RPMI8226 (cell line): ENCODE results near the gene TSTD2.
A peak's percentile ranks its signal among the peaks of the same experiment; 100 is the strongest.

ENCODE experiments used
- DNase-seq: peaks from one replicate; pipeline ENCODE4 v3.0.0-alpha.2; 2015

The TSTD2 gene

DNA sequence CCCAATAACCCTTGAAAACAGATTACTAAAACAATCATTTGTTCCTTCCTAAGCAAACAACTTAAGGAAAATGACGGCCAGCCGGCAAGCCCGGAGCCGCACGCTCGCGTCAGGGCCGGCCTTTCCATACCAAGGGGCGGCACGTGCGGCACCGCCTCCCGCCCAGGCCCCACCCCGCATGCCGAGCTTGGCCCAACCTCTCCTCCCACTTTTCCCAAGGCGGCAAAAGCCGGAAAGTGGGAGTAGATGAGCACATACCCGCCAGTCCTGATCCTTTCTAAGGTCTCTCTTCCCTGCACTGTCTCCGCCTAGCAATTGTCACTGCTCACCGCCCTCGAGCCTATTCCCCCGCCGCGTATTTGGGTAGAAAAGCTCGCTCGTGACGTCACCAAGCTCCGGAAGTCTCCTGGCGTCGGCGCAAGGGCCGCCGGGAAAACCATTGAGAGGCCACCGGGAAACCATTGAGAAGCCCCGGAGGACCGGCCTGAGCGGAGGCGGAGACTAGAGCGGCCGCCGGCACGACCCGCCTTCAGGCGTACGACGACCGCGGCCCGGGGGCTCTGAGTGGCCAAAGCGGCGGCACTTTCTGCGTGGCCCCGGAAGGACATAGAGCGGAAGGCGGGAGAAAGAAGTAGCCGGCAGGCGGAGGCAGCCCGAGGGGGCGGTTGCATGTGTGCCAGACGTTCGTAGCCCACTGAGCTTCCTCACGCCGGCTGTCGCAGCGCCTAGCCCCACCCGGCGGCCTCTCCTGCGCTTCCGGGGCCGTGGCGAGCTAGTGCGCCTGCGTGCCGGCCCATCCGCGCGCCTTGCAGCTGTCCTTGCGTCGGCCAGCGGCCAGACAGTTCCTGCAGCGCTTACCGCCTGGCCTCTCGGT lies at the start of gene TSTD2, which contains the start of gene NCBP1:
Gene TSTD2, minus strand, starts transcription at position 384 of the 874 bp plus-strand sequence. CDS start 5,806 bp downstream, outside the sequence.
Gene NCBP1, plus strand, starts transcription at position 837 of the 874 bp plus-strand sequence. CDS start 61 bp downstream, outside the sequence.
- DNase-seq: peak; percentile 96

- DNase-seq: no peak
Observed at GRCh38 chr9:97682242-97682641, 49.1 kb upstream of the TSTD2 start.

GRCh38 chr9:97675655-97676054 lies 42.5 kb upstream of the TSTD2 start:
- DNase-seq: no peak

- no peak for DNase-seq
Observed at GRCh38 chr9:97673922-97674321, 40.8 kb upstream of the TSTD2 start.

DNA sequence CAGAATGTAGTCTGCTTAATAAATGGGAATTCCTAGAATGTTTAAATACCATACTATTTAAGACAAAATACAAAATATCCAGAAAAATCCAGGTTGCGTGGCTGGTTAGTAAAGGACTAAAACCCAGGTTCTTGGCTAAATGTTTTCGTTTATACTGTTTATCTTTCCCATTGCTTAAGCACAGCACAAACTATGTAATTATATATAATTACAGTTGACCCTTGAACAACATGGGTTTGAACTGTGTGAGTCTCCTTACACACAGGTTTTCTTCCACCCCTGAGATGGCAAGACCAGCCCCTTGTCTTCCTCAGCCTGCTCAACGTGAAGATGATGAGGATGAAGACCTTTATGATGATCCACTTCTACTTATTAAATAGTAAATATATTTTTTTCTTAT lies 39.2 kb upstream of the TSTD2 start:
- no peak for DNase-seq

- DNase-seq: no peak
Observed at GRCh38 chr9:97670586-97670985, 37.4 kb upstream of the TSTD2 start.

DNA sequence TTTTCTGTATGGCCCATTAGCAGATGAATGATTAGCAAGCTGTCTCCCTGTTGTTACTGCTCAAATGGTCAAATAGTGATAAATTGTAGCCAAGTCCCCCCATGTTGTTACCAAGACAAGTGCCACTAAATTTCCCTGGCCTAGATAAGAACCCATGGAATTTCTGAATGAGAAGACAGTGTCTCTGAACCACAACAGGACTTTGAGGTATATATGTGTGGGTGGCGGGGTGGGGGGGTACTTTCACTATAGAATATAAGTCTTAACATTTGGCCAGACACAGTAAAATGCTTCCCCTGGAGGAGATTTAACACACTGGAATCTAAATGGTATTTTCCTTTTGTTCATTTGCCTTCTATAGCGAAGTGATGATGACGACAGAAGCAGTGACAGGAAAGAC lies 35.3 kb upstream of the TSTD2 start:
- DNase-seq: no peak

DNA sequence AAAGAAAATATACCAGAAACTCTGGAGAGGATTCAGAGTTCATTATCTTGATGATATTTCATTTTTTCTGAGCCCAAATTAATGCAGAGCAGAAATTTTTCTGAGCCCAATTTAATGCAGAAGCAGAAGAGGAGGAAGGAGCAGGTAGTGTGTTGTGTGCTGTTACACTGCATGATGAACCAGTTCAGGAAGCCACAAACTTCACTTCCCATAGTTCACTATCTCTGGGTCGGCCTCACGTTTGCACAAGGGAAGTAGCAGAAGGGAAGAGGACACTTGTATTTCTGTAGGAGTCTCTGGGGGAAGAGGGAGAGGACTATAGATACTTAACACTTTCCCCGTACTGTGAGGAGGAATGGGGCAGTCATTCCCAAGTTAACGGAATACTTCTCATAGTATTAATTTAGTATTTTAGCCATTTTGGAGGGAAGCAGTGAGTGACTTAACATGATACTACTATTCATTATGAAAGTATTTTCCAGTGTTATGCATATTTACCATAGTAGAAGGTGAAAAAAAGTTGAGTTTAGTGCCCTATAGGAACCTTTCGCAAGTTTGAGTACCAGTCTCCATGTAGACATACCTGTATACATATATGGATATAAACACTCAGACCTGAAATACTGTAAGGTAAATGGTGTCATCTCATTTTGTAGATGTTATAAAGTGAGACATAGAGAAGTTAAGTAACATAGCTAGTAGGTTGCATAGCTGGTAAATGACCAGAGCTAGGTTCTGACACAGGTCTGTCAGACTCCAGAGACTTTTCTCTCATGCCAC lies 33.9 kb upstream of the TSTD2 start:
- DNase-seq: no peak

- no peak for DNase-seq
Observed at GRCh38 chr9:97665742-97666141, 32.6 kb upstream of the TSTD2 start.

GRCh38 chr9:97660847-97661246 lies 27.7 kb upstream of the TSTD2 start:
- no peak for DNase-seq

GRCh38 chr9:97660340-97660739 lies 27.2 kb upstream of the TSTD2 start:
- no peak for DNase-seq

DNA sequence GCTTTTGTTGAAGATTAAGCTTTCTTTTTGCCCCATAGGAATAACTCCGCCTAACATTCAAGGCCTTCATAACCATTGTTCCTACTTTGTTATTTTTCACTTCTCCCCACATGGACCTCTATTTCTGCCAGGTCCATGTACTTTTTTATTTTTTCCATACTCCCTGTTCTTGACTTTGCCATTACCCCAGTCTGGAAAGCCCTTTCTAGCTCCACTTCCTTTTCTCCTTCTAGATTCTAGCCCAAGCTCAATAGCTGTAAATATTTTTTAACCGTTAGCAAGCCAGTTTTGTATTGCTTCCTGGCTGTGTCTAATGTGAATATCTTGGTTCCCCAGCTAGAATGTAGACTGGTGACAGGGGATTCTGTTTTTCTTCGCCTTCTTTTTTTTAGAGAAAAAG lies 26.6 kb upstream of the TSTD2 start:
- DNase-seq: no peak

GRCh38 chr9:97658707-97659106 lies 25.5 kb upstream of the TSTD2 start:
- DNase-seq: no peak

GRCh38 chr9:97651646-97652045 lies 18.5 kb upstream of the TSTD2 start:
- DNase-seq: no peak

GRCh38 chr9:97647996-97648395 lies 14.8 kb upstream of the TSTD2 start:
- no peak for DNase-seq

- no peak for DNase-seq
Observed at GRCh38 chr9:97645720-97646119, 12.6 kb upstream of the TSTD2 start.

GRCh38 chr9:97640325-97640724 lies 7.2 kb upstream of the TSTD2 start:
- no peak for DNase-seq

DNA sequence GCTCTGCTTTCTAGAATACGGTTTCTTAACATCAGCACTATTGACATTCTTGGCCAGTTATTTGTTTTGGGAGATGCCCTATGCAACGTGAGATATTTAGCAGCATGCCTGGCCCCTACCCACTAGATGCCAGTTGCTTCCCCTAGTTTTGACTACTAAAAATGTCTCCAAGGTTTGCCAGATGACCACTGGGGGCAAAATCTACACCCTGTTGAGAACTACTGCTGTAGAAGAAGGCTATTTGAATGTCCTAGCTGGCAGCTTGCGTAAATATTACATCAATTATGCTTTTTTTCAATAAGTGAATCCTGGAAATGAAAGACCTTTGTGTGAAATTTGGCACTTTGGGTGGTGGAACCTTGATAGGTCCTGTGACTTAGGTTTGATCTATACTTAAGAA lies 5.5 kb upstream of the TSTD2 start:
- DNase-seq: no peak

DNA sequence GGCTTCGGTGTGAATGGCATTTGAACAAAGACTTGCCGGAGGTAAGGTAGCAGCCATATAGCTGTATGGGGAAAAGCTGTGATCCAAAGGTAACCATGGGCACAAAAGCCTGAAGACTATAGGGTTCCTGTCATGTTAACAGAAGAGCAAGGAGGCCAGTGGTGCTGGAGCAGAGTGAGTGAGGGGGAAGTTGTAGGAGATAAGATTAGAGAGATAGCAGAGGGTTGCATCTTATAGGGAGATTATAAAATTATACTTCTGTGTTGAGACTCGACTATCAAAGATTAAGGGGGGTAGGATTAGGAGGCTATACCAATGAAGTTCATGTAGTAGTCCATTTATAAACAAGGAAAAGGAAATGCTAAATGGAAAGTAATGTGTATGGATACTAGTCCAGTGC lies 3.7 kb upstream of the TSTD2 start:
- DNase-seq: no peak

DNA sequence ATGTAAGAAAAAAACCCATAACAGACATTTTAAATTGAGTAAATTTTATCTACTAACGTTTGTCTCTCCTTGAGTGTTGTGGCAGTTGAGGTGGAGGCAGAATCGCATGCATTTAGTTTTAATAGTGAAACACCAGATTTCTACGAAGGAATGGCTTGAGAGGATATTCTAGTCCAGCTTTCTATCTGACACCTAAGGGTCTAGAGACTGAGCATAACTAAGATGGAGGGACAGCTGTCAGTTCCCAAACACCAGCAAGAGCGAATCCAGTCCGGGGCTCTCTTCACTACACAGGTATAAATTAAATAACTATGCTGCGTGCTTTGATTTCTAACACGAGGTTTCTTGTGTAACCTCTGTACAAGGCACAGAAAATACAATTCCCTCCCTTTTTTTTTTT lies 1.9 kb upstream of the TSTD2 start:
- DNase-seq: no peak

DNA sequence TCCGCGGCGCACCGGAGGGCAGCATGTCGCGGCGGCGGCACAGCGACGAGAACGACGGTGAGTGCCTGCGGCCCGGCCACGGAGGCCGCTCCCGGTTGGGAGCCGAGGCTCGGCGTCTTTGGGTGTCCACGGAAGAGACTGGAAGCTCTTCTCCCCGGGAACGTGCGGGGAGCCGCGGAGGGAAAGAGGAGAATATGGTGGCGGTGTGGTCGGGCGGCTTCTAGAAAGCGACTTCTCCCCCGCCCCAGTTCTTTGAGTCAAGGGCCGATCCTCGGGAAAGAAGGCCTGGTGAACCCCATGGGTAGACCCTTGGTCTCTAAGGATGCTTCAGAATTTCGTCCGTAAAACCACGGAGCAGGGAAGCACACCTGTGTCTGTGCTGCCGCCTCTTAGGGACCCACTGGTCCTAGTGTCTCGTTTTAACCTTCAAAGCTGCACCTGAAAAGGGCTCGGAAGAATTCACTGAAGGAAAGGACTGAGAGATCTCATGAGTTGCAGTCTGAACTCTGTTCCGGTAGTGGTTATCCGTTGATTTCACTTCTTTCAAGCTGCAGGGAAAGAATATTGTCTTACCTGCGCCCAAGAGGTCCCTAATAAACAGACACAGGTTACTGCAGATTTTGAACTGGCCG lies 807 bp upstream of the TSTD2 start:
- peak; percentile 12 for DNase-seq

DNA sequence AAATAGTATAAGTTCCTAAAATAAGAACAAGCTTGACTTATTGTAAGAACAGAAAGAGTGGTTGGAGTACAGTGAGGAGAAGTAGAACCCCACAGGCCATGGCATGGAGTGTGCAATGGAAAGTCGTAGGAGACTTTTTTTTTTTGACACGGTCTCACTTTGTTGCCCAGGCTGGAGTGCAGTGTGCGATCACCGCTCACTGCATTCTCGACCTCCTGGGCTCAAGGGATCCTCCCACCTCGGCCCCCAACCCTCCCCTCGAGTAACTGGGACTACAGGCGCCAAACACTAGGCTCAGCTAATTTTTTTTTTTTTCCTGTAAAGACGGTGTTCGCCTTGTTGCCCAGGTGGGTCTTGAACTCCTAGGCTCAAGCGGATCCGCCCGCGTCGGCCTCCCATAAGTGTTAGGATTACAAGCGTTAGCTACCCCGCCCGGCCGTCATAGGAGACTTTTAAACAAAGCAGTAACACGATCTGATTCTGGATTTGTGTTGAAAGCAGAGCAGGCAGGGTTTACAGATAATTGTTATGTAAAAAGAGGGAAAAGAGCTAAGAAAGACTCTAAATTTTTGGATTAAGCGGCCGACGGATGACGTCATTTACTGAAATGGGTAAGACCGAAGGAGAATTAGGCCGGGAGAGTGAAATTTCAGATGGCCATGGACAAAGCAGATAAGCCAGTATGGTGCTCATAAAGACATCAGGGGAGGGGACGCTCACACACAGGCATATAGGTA lies 752 bp downstream of the TSTD2 start:
- DNase-seq: peak; percentile 53

DNA sequence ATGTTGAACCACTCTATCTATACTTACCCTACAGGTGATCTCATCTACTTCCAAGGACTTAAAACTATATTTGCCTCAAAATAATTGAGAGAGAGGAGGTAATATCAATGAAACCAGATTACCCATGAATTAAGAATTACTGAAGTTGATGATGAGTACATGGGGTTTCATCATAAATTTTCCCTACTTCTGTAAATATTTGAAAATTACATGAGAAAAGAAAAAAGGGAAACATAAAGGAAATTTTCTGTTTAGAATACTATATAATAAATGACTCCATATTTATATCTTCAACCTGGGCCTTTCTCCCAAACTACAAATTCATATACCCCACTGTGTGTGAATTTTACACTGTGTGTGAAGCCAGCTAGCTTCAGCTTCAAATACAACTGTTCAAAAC lies 2.6 kb downstream of the TSTD2 start:
- DNase-seq: no peak
